K562 (cell line): ENCODE results near the gene LETM1.

Experiments used
- CHD2 ChIP-seq: IDR thresholded peaks from 2 replicates; pipeline ENCODE4 v1.6.1; 2011; ENCODE audit warnings: low read depth, low read length
- CREB1 ChIP-seq, 2 experiments: sonication (generic) in 1 of 2; formaldehyde crosslinking in 1 of 2; IDR thresholded peaks; 2 replicates each; pipeline versions ENCODE4 v1.6.1 to v1.8.0; 2012 to 2022; ENCODE audit warnings: inconsistent platforms in 1 of 2, mild to moderate bottlenecking in 1 of 2, missing genetic modification reagents in 1 of 2, moderate library complexity in 1 of 2
- NCOA1 ChIP-seq: fragments of 450-650 bp; IDR thresholded peaks from 2 replicates; pipeline ENCODE4 v1.6.1; 2016; ENCODE audit warnings: low read depth
- PHF20 ChIP-seq: fragments of 450-650 bp; IDR thresholded peaks from 2 replicates; pipeline ENCODE4 v1.6.1; 2018; ENCODE audit not compliant: partially characterized antibody
- POLR2AphosphoS5 ChIP-seq: IDR thresholded peaks from 2 replicates; pipeline ENCODE4 v1.6.1; 2011; ENCODE audit warnings: mild to moderate bottlenecking, low read depth, low read length, moderate library complexity; ENCODE audit not compliant: control insufficient read depth, insufficient read depth
- ZNF274 ChIP-seq: IDR thresholded peaks from 2 replicates; pipeline ENCODE4 v1.6.1; 2011; ENCODE audit warnings: low read depth, mild to moderate bottlenecking, low read length, moderate library complexity, borderline replicate concordance
- TF ChIP-seq, protein P1 (sequence below), 3 experiments: IDR thresholded peaks in 2 of 3; conservative IDR thresholded peaks in 1 of 3; 2 replicates each; pipeline ENCODE4 v1.5.1; 2011 to 2012; ENCODE audit warnings: low read length in 3 of 3, mild to moderate bottlenecking in 3 of 3, control low read depth in 2 of 3, improper control_type of control experiment in 1 of 3, inconsistent platforms in 1 of 3, low read depth in 1 of 3, mixed read lengths in 1 of 3, moderate library complexity in 1 of 3; ENCODE audit not compliant: insufficient read depth in 2 of 3
- TF ChIP-seq, protein P2 (sequence below): fragments of 250-450 bp; sonication (Bioruptor Pico); IDR thresholded peaks from 2 replicates; pipeline ENCODE4 v1.8.0; 2021; ENCODE audit warnings: moderate library complexity, mild to moderate bottlenecking, inconsistent platforms

DNA sequence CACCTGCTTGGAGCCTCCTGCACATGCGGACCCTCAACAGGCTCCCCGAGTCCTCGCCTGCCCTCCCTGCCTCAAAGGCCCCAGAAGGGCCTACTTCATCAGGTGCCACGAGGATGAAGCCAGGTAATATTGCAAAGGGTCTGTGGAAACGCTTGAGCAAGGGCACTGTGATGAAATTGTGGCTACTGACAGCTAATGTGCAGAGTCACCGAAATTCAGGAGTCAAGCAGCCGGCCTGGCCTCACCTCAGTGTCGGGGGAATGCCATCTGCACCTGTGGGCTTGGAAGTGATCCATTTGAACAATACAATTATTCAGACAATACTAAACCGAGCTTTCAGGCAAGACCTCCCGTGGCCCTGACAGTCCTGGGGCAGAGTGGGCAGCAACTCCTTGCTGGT is 66.0 kb downstream of the LETM1 start:
- TF ChIP-seq PHF20, result no peak
- no peak for TF ChIP-seq ZNF274
- TF ChIP-seq, protein P1, sequence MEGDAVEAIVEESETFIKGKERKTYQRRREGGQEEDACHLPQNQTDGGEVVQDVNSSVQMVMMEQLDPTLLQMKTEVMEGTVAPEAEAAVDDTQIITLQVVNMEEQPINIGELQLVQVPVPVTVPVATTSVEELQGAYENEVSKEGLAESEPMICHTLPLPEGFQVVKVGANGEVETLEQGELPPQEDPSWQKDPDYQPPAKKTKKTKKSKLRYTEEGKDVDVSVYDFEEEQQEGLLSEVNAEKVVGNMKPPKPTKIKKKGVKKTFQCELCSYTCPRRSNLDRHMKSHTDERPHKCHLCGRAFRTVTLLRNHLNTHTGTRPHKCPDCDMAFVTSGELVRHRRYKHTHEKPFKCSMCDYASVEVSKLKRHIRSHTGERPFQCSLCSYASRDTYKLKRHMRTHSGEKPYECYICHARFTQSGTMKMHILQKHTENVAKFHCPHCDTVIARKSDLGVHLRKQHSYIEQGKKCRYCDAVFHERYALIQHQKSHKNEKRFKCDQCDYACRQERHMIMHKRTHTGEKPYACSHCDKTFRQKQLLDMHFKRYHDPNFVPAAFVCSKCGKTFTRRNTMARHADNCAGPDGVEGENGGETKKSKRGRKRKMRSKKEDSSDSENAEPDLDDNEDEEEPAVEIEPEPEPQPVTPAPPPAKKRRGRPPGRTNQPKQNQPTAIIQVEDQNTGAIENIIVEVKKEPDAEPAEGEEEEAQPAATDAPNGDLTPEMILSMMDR (IDR thresholded peaks at IDR 0.05 in 2 of 3, conservative IDR thresholded peaks at IDR 0.05 in 1 of 3; ENCODE audit: insufficient read depth in 2 of 3, low read depth in 1 of 3, low read length in 3 of 3), result no peak
- no peak for TF ChIP-seq POLR2AphosphoS5
- no peak for TF ChIP-seq NCOA1
- no peak for TF ChIP-seq CREB1 (IDR thresholded peaks at IDR 0.05)
- TF ChIP-seq CREB1 (CRISPR knock-in tag; IDR thresholded peaks at IDR 0.05), result no peak
- TF ChIP-seq, protein P2, sequence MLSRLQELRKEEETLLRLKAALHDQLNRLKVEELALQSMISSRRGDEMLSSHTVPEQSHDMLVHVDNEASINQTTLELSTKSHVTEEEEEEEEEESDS, result no peak
- no peak for TF ChIP-seq CHD2
